GM12872 (cell line): ENCODE data around the gene PAX3.

Experiments
- TF ChIP-seq, protein P1 (sequence below): IDR thresholded peaks from 3 replicates; pipeline ENCODE4 v1.5.1; 2011; ENCODE audit warnings: low read depth, mild to moderate bottlenecking, low read length, moderate library complexity; ENCODE audit not compliant: insufficient read depth

Gene PAX3

DNA sequence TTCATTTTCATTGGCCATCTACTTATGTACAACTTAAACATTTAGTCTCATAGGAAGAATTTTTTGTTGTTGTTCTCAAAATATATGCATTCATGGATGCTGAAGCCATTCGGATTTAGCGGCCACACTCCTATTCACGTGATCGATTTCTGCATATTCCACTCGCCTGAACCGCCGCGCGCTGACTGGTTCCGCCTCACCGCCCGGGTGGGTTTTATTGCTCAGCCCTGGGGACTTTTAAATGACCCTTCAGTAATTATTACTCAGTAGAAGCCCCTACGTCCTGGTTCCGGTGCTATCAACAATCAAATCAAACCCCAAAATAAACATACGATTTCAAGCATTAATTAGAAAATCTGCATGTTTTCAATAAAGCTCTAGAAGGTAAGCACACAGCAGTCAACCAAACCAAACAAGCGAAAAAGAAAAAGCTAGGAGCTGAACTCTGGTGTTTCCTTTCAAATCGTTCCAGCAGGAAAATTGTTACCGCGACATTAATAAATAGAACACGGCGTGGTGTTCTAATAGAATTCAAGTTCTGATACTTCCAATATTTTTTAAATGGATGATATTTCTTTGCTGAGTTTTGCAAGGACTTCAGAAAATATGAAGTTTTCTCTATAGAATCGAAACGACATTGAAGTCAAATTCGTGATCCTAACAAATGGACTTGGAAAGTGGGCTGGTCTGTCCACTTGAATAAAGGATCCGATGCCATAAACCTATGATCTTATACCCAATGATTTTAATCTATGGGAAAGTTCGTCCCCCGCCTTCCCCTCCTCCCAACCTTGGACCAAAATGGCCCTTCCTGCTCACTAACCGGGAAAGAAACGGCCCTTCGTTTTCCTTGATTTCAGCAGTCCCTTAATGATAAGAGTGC, 9.3 kb downstream of the PAX3 start:
- TF ChIP-seq, protein P1, sequence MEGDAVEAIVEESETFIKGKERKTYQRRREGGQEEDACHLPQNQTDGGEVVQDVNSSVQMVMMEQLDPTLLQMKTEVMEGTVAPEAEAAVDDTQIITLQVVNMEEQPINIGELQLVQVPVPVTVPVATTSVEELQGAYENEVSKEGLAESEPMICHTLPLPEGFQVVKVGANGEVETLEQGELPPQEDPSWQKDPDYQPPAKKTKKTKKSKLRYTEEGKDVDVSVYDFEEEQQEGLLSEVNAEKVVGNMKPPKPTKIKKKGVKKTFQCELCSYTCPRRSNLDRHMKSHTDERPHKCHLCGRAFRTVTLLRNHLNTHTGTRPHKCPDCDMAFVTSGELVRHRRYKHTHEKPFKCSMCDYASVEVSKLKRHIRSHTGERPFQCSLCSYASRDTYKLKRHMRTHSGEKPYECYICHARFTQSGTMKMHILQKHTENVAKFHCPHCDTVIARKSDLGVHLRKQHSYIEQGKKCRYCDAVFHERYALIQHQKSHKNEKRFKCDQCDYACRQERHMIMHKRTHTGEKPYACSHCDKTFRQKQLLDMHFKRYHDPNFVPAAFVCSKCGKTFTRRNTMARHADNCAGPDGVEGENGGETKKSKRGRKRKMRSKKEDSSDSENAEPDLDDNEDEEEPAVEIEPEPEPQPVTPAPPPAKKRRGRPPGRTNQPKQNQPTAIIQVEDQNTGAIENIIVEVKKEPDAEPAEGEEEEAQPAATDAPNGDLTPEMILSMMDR, result no peak

DNA sequence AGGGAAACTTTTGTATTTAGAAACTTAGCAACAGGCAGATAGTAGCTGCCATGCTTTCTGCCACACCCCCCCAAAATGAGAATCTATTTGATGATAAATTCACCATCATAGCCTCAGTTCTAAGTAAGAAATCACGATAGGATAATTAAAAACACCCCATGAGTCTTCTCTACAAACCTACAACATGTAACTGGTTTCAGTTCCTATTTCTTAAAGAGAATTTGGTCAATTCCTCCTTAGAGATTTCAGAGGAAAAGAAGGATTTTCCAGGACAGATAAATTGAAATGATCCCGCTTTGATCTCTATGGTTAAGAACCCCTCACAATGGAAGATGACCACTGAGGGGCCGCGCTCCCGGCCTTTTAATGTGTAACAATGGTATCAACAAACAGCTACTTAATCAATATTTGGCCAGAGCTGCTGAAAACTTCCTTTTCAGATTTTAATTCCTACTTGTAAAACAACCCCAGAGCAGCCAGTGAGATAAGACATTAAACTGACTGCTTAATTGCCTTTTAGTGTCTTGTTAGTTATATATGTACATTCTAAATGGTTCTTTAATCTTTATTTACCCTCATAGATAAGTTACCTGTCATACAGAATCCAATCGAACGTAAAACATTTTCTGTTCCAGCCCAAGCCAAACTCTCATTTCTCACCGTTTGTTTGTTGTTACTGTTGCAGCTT, 10.1 kb downstream of the PAX3 start:
- TF ChIP-seq, protein P1, result no peak

DNA sequence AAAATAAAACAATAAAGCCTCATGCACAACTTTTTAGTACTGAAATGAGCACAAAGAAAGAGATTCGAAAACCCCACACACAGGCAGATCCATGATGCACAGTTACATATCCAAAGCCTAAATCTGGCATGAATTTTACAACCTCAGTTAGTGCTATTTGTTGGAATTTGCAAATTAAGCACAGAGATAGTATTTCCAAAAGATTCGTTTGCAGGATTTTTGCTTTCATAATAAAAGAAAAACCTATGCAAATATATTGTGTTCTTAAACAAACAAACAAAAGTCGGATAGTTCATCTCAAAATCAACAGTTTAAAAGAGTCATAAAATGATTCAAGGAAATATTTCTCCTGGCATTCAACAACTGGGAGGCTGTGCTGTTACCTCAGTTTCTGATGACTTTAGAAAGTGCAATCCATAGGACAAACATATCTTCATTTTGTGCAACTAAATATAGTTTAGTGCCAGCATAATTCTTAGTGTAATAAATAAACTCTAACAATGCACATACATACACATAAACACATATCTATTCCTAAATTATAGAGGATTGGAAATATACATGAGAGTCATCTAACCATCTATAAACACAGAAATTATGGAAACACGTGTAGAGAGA, 10.8 kb downstream of the PAX3 start:
- TF ChIP-seq, protein P1, result no peak

- TF ChIP-seq, protein P1, result no peak
These were observed 14.3 kb downstream of the PAX3 start for GRCh38 chr2:222284466-222284865.

DNA sequence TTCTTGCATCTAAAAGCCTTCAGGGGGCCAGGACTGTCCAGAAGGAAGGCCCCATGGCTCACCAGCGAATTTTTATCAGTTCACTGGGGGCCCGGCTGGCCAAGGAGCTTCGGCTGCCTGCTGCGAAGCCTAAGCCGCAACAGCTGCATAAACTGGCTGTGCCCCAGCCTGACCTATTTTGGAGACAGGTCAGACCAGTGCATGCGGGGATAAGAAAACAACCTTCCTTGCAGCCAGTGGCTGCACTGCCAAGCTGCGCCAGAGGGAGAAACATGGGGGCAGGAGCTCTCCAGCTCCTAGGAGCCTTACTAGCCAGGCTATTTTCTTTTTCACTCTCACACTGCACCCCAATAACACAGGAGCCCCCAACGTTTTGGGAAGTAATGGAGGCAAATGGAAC, 15.2 kb downstream of the PAX3 start:
- TF ChIP-seq, protein P1, result no peak

- TF ChIP-seq, protein P1, result no peak
These were observed 17.3 kb downstream of the PAX3 start for GRCh38 chr2:222281506-222281905.

DNA sequence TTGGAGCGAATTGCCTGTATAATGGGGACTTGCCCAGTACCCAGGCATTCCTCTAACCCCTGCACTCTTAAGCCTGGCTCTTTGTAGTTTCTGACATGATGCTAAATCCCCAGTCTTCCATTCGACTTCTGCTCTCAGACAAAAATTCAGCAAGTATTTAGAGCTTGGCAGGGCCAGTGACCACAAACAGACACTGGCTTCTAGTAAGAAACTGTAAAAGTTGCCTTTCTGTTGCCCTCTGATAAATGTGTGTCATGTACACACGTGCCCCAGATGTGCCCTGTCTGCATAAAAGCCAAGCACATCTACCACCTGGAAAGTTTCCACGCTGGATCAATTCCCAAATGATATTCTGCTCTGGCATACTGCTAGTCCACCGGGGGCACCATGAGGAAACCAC, 18.0 kb downstream of the PAX3 start:
- TF ChIP-seq, protein P1, result no peak
